Non-pigmented ciliary epithelial cell (primary cell): ENCODE results near the gene GPR156.

Experiments
- DNase-seq: peaks from one replicate; pipeline ENCODE4 v3.0.0-alpha.2; 2010; ENCODE audit warnings: low read depth

The GPR156 gene

GRCh38 chr3:120196333-120196732 lies 88.7 kb downstream of the GPR156 start:
- no peak for DNase-seq

DNA sequence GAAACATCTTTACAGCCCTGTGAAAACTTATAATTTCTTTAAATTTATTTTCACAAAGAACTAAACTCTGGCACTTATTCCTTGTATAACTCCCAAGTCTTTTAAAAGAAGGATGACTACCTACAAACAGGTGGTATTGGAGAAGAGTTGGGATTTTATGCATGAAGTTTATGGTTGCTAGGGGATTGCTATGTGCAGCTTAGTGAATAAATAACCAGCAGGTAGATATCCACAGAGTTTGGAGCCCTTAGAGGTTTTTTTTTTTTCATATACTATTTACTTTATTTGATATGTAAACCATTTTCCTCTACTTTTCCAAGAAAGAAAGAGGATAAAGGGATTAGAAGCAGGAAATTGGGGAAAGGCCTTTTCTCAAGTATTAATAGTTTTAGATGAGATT lies 91.5 kb downstream of the GPR156 start:
- no peak for DNase-seq

DNA sequence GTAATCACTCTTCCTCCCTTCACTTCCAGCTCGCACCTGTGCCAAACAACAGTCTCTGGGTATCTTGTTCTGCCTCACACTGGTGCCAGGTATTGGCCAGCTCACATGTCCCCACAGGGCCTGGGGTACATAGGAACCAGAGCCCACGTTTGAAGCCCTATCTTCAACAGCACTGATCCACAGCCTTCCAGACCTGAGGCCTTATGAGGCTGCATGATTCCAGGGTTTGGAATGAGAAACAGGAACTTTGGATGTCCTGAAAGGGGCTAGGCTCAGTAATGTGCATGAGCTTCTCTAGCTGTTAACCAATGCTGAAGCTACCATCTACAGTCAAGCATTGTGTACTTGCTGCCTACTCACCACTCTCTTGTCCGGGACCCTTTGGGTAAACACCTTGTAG lies 92.4 kb downstream of the GPR156 start:
- no peak for DNase-seq

DNA sequence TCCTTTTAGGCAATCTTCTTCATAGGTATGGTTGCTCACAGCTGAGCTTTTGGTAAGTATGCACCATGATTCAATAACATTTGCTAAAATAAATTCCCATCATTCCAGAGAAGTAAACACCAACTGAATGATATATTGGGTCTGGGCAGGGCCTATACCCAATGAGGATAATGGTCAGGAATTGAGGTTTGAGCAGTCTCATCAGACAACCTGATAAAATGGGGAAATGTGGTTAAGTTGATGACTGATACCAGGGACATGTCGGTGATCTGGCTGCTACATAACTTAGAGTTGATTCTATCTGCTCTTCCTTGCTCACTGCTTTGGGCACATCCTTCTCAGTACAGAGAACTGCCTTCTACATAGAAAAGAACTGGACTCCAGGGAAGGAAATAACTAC lies 92.9 kb downstream of the GPR156 start:
- DNase-seq: no peak

DNA sequence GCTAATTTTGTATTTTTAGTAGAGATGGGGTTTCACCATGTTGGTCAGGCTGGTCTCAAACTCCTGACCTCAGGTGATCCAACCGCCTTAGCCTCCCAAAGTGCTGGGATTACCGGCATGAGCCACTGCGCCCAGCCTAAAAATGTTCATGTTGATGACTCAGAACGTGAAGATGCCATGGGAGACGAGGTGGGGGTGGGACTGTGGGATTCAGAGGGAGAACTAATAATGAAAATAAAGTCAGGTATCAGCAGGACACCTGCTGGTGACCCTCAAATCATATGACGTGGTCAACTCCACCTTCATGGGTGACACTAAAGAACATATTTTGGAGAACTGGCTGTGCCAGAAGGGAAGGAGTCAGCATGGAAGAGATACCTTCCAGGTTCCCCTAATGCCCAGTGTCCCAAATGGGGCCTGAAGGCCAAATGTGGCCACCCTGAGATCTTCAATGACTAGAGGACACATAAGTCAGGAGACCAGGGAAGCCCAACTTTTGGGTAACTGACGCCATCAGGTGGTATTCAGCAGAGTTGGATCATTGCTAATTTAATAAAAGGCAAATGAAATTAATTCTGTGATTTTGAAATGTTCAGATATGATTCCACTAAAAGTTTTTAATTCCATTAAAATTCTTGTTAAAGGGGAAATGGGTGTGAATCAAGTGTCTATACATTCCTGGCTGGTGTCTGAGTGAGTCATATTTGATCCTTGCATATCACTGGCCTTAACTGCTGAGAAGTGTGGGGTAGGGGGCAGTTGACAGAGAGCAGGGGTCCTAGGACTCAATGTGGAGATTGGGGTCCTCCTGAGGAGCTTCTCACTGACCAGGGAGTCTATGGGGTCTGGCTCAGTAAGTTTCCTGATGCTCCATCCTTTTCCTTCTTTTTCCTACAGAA lies 102.2 kb downstream of the GPR156 start:
- no peak for DNase-seq

DNA sequence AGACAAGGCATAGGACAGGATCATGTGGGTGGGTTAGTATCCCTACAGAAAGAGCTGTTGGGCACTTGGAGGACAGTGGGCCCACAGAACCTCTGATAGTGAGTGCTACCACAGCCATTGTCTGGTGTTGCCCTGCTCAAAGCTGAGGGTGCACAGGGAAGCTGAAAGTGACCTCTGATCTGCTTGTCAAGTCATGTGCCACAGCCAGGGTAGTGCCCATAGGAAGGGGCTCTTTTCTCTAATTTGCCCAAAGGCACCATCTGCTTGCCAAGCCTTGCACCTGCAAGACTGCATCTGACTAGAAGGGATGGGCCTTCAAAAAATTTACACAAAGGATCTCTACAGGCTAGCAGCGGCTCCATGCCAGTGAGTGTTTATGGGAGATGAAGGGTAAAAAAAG lies 103.4 kb downstream of the GPR156 start:
- no peak for DNase-seq

GRCh38 chr3:120180731-120181412 lies 104.2 kb downstream of the GPR156 start:
- no peak for DNase-seq

- no peak for DNase-seq
Measured at GRCh38 chr3:120177707-120178306, 107.2 kb downstream of the GPR156 start.

DNA sequence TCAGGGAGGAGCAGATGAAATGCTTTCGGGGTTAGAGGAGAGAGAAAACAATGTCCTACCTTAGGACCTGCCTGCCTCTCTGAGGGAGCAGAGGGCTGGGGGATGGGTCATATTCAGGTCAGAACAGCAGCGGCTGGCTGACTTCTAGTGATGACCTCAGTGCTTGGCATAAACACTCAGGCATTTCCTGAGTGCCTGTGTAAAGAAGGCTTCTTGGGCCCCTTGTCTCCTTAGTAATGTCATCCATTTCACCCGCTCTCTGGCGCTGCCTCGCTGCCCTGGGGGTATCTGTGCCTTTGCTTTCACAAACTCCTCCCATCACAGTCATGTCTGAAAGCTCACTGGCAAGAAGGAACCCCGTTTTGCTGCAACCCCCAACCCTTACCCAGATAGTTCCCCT lies 107.9 kb downstream of the GPR156 start:
- DNase-seq: no peak

DNA sequence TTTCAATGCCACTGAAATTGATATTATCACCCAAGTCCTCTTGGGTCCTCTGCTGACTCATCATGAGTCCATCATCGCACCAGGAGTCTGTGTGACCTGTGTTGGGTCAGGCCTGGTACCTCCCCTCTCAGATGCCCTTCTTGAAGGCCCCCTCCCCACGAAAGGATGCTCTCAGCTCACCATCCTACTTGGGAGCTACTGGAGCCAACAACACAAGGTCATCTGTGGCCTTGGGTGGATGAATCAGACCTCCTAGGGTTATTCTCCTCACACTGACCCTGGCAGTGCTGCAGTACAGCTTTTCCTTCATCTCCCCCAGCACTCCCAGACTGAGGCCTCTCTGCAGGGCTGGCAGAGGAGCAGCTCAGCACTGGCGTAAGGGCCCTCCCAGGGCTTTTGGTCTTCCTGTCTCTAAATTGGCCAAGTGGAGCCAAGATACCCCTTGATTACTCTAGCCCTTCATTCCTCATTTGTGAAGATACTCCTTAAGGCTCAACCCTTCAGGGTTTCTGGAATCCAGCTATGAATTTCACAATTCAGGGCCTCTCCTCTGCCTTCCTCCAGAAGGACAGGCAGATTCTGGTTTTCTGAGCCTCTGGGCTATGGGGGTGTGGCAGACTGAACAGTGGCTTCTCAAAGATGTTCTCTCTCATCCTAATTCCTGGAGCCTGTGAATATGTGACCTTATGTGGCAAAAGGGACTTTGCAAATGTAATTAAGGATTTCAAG lies 110.0 kb downstream of the GPR156 start:
- no peak for DNase-seq

DNA sequence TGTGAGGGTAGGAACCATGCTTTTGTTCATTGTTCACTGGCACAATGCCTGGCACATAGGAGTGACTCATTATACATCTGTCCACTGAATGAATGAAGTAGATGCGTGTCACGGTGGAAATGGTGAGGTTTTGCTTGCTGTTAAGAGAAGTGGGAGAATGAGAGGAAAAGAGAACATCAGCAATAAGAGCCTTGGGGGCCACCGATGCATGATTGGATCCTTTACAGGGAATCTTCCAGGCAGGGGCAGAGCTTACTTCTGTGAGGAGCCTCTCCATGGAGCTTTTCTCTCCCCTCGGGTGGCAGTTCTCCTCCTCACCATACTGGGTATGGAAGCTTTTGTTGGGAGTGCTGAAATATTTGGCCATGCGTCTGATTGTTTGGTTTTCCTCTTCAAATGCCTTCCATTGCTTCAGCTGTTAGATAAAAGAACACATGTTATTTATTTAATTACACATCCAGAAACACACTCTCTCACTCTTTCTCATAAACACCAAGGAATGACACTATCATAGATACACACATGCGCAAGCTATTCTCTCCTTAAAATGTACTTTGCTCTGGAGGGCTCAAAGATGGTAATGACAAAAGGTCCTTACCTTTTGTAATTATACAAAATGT lies 111.9 kb downstream of the GPR156 start:
- no peak for DNase-seq

- DNase-seq: no peak
Measured at GRCh38 chr3:120172070-120172469, 113.0 kb downstream of the GPR156 start.

DNA sequence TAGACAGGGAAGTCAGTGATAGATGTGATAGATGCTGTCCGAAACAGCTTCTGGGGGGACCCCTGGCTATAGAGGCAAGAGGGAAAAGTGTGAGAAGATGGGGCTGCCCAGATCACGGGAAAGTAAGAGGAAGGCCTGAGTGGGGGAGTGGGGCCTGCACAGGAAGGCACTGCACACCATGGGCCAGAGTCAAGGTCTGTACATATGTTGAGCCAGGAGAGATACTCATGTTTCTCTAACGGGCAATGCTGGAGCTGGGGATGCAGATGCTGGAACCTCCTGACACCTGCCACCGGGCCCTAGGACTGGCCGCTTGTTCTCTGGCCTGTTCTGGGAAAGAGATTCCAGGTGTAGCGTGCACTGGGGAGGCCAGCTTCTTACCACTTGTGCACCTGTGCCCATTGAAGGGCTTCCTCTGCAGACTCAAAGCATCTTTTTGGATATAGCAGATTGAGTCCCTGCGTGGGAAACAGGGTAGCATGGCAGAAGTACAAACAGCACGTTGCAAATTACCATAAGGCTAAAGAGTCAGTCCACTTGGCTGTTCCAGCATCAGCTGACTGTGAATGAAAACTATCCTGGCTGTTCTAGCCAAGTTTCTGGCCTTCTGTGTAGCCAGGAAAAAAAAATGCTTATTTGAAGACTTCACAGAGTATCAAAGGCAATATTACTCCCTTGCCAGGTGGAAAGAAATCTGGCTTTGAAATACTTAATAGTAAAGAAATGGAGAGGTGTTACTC lies 113.7 kb downstream of the GPR156 start:
- DNase-seq: no peak

GRCh38 chr3:120170223-120170622 lies 114.8 kb downstream of the GPR156 start:
- DNase-seq: no peak

- no peak for DNase-seq
Measured at GRCh38 chr3:120169407-120169806, 115.6 kb downstream of the GPR156 start.

GRCh38 chr3:120168611-120169010 lies 116.4 kb downstream of the GPR156 start:
- DNase-seq: no peak

- no peak for DNase-seq
Measured at GRCh38 chr3:120168038-120168437, 117.0 kb downstream of the GPR156 start.

- no peak for DNase-seq
Measured at GRCh38 chr3:120167488-120167887, 117.5 kb downstream of the GPR156 start.

DNA sequence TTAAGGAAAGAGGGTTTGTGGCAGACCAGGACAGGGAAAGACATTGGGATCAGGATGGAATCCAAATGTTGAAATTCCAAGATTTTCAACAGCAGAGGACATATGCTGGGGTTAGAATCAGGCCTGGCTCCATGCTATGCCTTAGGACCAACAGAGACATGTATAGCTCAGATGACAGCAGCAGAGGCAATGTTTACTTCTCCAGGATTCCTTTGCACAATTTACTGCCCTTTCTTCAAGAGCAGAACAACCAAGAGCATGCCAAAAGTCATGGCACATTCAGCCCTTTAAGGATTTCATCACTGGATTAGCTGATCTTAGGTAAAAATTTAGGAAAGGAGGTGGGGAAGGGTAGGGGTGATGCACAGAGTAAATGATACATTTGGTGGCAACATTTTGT lies 121.2 kb downstream of the GPR156 start:
- DNase-seq: no peak

- no peak for DNase-seq
Measured at GRCh38 chr3:120163026-120163425, 122.0 kb downstream of the GPR156 start.

- DNase-seq: no peak
Measured at GRCh38 chr3:120162400-120162799, 122.6 kb downstream of the GPR156 start.
